HCT116 (cell line): ENCODE results near the gene OBSL1. TPM values are rescaled to one million over a fixed set of nuclear protein-coding genes. Genes with fewer than 3 reads are reported as not detected.

ENCODE experiments used
- ATAC-seq: fragments of 200-7000 bp; cut with Tn5 transposase; 2 replicates; pipeline ENCODE4 v1.9.1; 2020; ENCODE audit warnings: mild to moderate bottlenecking, moderate library complexity
- BruUV-seq: library from RNA; stranded (reverse); fragments of 400-500 nt; replicated peaks from 2 replicates; lab custom pipeline; 2021; lab: Mats Ljungman, UMichigan
- CTCF ChIA-PET: fragments of 300-600 bp; sonication (Branson Sonifier 250); formaldehyde crosslinking; loops from one replicate; lab custom pipeline; 2021; ENCODE audit warnings: antibody characterized with exemption; lab: Charles Lee
- POLR2A ChIA-PET: fragments of 300-600, 350-600 bp; sonication (Branson Sonifier 250); formaldehyde crosslinking; loops from one replicate; lab custom pipeline; 2021; ENCODE audit warnings: antibody characterized with exemption; lab: Charles Lee
- RAD21 ChIA-PET, 2 experiments: fragments of 300-600 bp; sonication (Branson Sonifier 250); formaldehyde crosslinking; loops; one replicate each; lab custom pipeline; 2023; ENCODE audit warnings: low total read pairs in 2 of 2; ENCODE audit not compliant: uncharacterized antibody in 2 of 2, unreplicated experiment in 2 of 2, low non-redundant PET in 1 of 2; lab: Charles Lee
- DNase-seq: peaks from one replicate; pipeline ENCODE4 v3.0.0-alpha.2; 2010; ENCODE audit warnings: low read depth, low spot score
- H2AFZ ChIP-seq: fragments of 200-600 bp; shearing (Covaris generic), sonication (generic); 2 replicates; pipeline ENCODE4 v1.6.1; 2017; ENCODE audit warnings: low read depth, mixed run types, mixed read lengths, antibody characterized with exemption, low read length; ENCODE audit not compliant: poor library complexity, severe bottlenecking
- H3K27ac ChIP-seq: 2 replicates; pipeline ENCODE4 v1.5.1; 2012; ENCODE audit warnings: low read depth, low read length
- H3K27me3 ChIP-seq: fragments of 200-600 bp; sonication (generic); 2 replicates; pipeline ENCODE4 v1.6.1; 2016; ENCODE audit warnings: mixed run types, low read length, mixed read lengths; ENCODE audit not compliant: insufficient read depth
- H3K36me3 ChIP-seq, 2 experiments: fragments of 200-500 bp in 1 of 2; fragments of 200-600 bp in 1 of 2; sonication (Bioruptor generic) in 1 of 2; sonication (generic) in 1 of 2; 2 replicates each; pipeline versions ENCODE4 v1.5.1 to v1.6.1; 2014 to 2016; ENCODE audit warnings: low read length in 2 of 2, inconsistent platforms in 1 of 2, mixed read lengths in 1 of 2, mixed run types in 1 of 2; ENCODE audit not compliant: insufficient read depth in 2 of 2, control insufficient read depth in 1 of 2
- H3K4me1 ChIP-seq, 2 experiments: fragments of 200-600 bp in 1 of 2; sonication (generic) in 1 of 2; 2 replicates each; pipeline versions ENCODE4 v1.5.1 to v1.6.1; 2012 to 2017; ENCODE audit warnings: low read length in 2 of 2, inconsistent platforms in 1 of 2, mild to moderate bottlenecking in 1 of 2, mixed read lengths in 1 of 2, mixed run types in 1 of 2, moderate library complexity in 1 of 2; ENCODE audit not compliant: insufficient read depth in 2 of 2, control insufficient read depth in 1 of 2
- H3K4me2 ChIP-seq: fragments of 200-600 bp; sonication (generic); 2 replicates; pipeline ENCODE4 v1.6.1; 2017; ENCODE audit warnings: mixed run types, low read length, mixed read lengths
- H3K4me3 ChIP-seq, 2 experiments: fragments of 200-600 bp in 1 of 2; sonication (generic) in 1 of 2; replicated peaks in 1 of 2; 2 replicates each; pipeline ENCODE4 v1.5.1; 2011 to 2016; ENCODE audit warnings: low read length in 2 of 2, control low read depth in 1 of 2, low read depth in 1 of 2, mild to moderate bottlenecking in 1 of 2, mixed read lengths in 1 of 2, mixed run types in 1 of 2
- H3K79me2 ChIP-seq: fragments of 200-600 bp; sonication (generic); 2 replicates; pipeline ENCODE4 v1.6.1; 2017; ENCODE audit warnings: mild to moderate bottlenecking, mixed run types, low read length, moderate library complexity, mixed read lengths; ENCODE audit not compliant: insufficient read depth
- H3K9ac ChIP-seq: fragments of 200-600 bp; sonication (generic); 2 replicates; pipeline ENCODE4 v1.6.1; 2016; ENCODE audit warnings: low read length, mixed read lengths
- H3K9me2 ChIP-seq: fragments of 200-600 bp; sonication (generic), shearing (Covaris generic); 2 replicates; pipeline ENCODE4 v1.6.1; 2017; ENCODE audit warnings: mixed run types, mild to moderate bottlenecking, moderate library complexity; ENCODE audit not compliant: insufficient read depth
- H3K9me3 ChIP-seq, 2 experiments: fragments of 200-500 bp in 1 of 2; fragments of 200-600 bp in 1 of 2; sonication (Bioruptor generic) in 1 of 2; sonication (generic) in 1 of 2; 2 replicates each; pipeline ENCODE4 v1.6.1; 2014 to 2017; ENCODE audit warnings: low read length in 2 of 2, mixed read lengths in 2 of 2, inconsistent platforms in 1 of 2, low read depth in 1 of 2, mild to moderate bottlenecking in 1 of 2, mixed run types in 1 of 2, moderate library complexity in 1 of 2; ENCODE audit not compliant: control insufficient read depth in 1 of 2, insufficient read depth in 1 of 2
- H4K20me1 ChIP-seq: fragments of 200-600 bp; sonication (generic), shearing (Covaris generic); 2 replicates; pipeline ENCODE4 v1.6.1; 2017; ENCODE audit warnings: mixed run types, mild to moderate bottlenecking, moderate library complexity; ENCODE audit not compliant: insufficient read depth
- ATF3 ChIP-seq: IDR thresholded peaks from 2 replicates; pipeline ENCODE4 v1.6.1; 2012
- EGR1 ChIP-seq: IDR thresholded peaks from 2 replicates; pipeline ENCODE4 v1.6.1; 2012; ENCODE audit warnings: low read depth
- ELF1 ChIP-seq: IDR thresholded peaks from 2 replicates; pipeline ENCODE4 v1.6.1; 2012; ENCODE audit warnings: low read depth, borderline replicate concordance
- EZH2 ChIP-seq: fragments of 200-600 bp; sonication (generic); IDR thresholded peaks from 2 replicates; pipeline ENCODE4 v1.6.1; 2017; ENCODE audit warnings: antibody characterized with exemption, mixed run types
- EZH2phosphoT487 ChIP-seq: fragments of 200-600 bp; IDR thresholded peaks from 2 replicates; pipeline ENCODE4 v1.6.1; 2018; ENCODE audit warnings: antibody characterized with exemption, borderline replicate concordance
- FOSL1 ChIP-seq: IDR thresholded peaks from 2 replicates; pipeline ENCODE4 v1.6.1; 2012; ENCODE audit warnings: low read depth
- JUND ChIP-seq: IDR thresholded peaks from 2 replicates; pipeline ENCODE4 v1.6.1; 2012
- MAX ChIP-seq: IDR thresholded peaks from 2 replicates; pipeline ENCODE4 v1.6.1; 2012
- POLR2A ChIP-seq: IDR thresholded peaks from 2 replicates; pipeline ENCODE4 v1.7.0; 2011; ENCODE audit warnings: borderline replicate concordance; ENCODE audit not compliant: insufficient read depth, insufficient read length; ENCODE audit errors: extremely low read depth
- POLR2AphosphoS5 ChIP-seq: IDR thresholded peaks from 2 replicates; pipeline ENCODE4 v1.6.1; 2011; ENCODE audit warnings: mild to moderate bottlenecking, low read depth, low read length, moderate library complexity
- RAD21 ChIP-seq: IDR thresholded peaks from 2 replicates; pipeline ENCODE4 v1.6.1; 2012; ENCODE audit warnings: low read depth, mild to moderate bottlenecking
- REST ChIP-seq: IDR thresholded peaks from 2 replicates; pipeline ENCODE4 v1.6.1; 2012; ENCODE audit warnings: low read depth
- SIN3A ChIP-seq: IDR thresholded peaks from 2 replicates; pipeline ENCODE4 v1.6.1; 2012; ENCODE audit warnings: low read depth
- SP1 ChIP-seq: IDR thresholded peaks from 2 replicates; pipeline ENCODE4 v1.6.1; 2012; ENCODE audit warnings: low read depth
- TCF7L2 ChIP-seq: IDR thresholded peaks from 2 replicates; pipeline ENCODE4 v1.7.0; 2011; ENCODE audit warnings: borderline replicate concordance, inconsistent platforms; ENCODE audit not compliant: insufficient read depth, insufficient read length; ENCODE audit errors: extremely low read depth
- YY1 ChIP-seq: IDR thresholded peaks from 2 replicates; pipeline ENCODE4 v1.6.1; 2011; ENCODE audit warnings: low read length, low read depth, moderate library complexity, mild to moderate bottlenecking; ENCODE audit not compliant: insufficient replicate concordance; ENCODE audit errors: extremely low read depth
- ZBTB33 ChIP-seq: IDR thresholded peaks from 2 replicates; pipeline ENCODE4 v1.6.1; 2011; ENCODE audit warnings: mild to moderate bottlenecking, low read length, moderate library complexity; ENCODE audit not compliant: insufficient replicate concordance; ENCODE audit errors: extremely low read depth
- ZFX ChIP-seq: fragments of 450-650 bp; IDR thresholded peaks from 2 replicates; pipeline ENCODE4 v1.6.1; 2017
- ZNF274 ChIP-seq: fragments of 200-500 bp; sonication (Bioruptor generic); IDR thresholded peaks from 2 replicates; pipeline ENCODE4 v1.6.1; 2014; ENCODE audit warnings: mild to moderate bottlenecking, low read depth, low read length, inconsistent platforms
- intact Hi-C: fragments of 100-400 bp; cut with micrococcal nuclease; formaldehyde crosslinking; loops from 2 replicates; pipeline ENCODE4 v1.10.0; 2022
- total RNA-seq: library from RNA; stranded (reverse); gene quantifications from one replicate; pipeline ENCODE4 v1.2.1, GENCODE V29; 2021; ENCODE audit not compliant: unreplicated experiment

Gene OBSL1
- total RNA-seq, 1 experiment from 2014 or later, result 45.2 TPM

- H3K4me1 ChIP-seq, result no peaks in the 10 kb centered on the region; a peak in 1 of 4 replicates
- no peak overlapping the region for H3K9ac ChIP-seq
- ChIA-PET POLR2A (no interaction called here), RAD21 (no interaction called here), CTCF (interaction anchor here (0.6 kb wide), 1 partner anchor 275 kb away, joined by 3 read pairs; no protein-coding TSS in a partner anchor)
- DNase-seq (no peak), ATAC-seq (no peak)
- intact Hi-C loops, result no loop called here
- no peaks in the 10 kb centered on the region for H3K9me3 ChIP-seq
- no peak overlapping the region for H3K4me3 ChIP-seq
- no peaks in the 10 kb centered on the region for H4K20me1 ChIP-seq
- TF ChIP-seq REST (no peak), ATF3 (no peak), RAD21 (no peak), POLR2A (no peak), MAX (no peak), SP1 (no peak), ELF1 (no peak), EZH2phosphoT487 (no peak), SIN3A (no peak), EGR1 (no peak), ZFX (no peak), FOSL1 (no peak), ZBTB33 (no peak), POLR2AphosphoS5 (no peak), EZH2 (no peak), JUND (no peak), TCF7L2 (no peak), ZNF274 (no peak), YY1 (no peak)
- no peak overlapping the region for H2AFZ ChIP-seq
- no peaks in the 10 kb centered on the region for H3K79me2 ChIP-seq
- H3K36me3 ChIP-seq, result no peaks in the 10 kb centered on the region
- no peaks in the 10 kb centered on the region for H3K9me2 ChIP-seq
- H3K4me2 ChIP-seq, result no peak overlapping the region
- BruUV-seq, result no TSS peak
- no peak overlapping the region for H3K27ac ChIP-seq
- no peaks in the 10 kb centered on the region for H3K27me3 ChIP-seq
Measured at GRCh38 chr2:219618733-219619122, 47.4 kb upstream of the OBSL1 start.
